A673 (cell line): ENCODE measurements around the gene L3MBTL1.

Experiments
- CTCF ChIP-seq: fragments of 300-800, 200-600 bp; sonication (generic); conservative IDR thresholded peaks from 2 replicates; pipeline ENCODE4 v1.5.1; 2017; ENCODE audit warnings: low read depth, mild to moderate bottlenecking, antibody characterized with exemption, low read length, moderate library complexity, mixed read lengths
- EZH2 ChIP-seq: fragments of 200-600 bp; sonication (generic); IDR thresholded peaks from 2 replicates; pipeline ENCODE4 v1.6.1; 2017; ENCODE audit warnings: borderline replicate concordance, low read depth, mild to moderate bottlenecking, mixed read lengths, antibody characterized with exemption, low read length; ENCODE audit not compliant: poor library complexity, severe bottlenecking

DNA sequence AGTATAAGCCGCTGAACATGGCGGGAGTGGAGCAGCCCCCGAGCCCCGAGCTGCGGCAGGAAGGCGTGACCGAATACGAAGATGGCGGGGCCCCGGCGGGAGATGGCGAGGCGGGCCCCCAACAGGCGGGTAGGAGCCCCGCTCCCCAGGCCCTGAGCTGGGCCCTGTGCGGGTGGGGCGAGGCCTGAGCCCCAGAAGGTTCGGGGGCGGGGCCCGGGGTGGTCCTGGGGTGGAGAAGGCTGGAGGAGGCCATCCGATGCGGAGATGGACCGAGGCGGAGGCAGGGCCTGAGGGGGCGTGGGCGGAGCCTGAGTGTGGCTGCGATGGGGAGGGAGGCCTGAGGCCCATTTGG is 7.1 kb downstream of the L3MBTL1 start:
- TF ChIP-seq CTCF (no peak), EZH2 (no peak)
